Measurements from ENCODE around the gene LBH.
A peak's percentile ranks its signal among the peaks of the same experiment; 100 is the strongest.

LBH gene

DNA sequence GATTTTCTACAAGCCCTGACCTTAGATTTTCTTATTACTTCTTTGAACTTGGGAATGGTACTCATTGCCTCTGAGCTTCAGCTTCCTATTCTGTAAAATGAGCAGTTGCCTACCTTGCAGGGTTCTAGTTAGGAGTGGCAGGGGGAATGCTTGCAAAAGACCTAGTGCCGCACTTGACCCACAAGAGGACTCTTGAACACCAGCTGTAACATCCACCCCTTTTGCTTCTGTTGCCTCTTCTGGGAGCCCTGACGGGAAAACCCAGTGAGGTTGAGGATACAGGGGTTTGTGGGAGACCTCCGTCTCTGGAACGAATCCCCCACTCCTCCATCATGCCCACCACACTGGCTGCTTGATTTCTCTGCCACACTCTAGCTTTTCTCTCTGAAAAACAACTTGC is 27.1 kb upstream of the LBH start:
- TF ChIP-seq TAF1 (IDR thresholded peaks at IDR 0.05; ENCODE audit: low read depth): no peak
- no peak for TF ChIP-seq RAD21 (IDR thresholded peaks at IDR 0.05; ENCODE audit: low read depth)
- no peak for TF ChIP-seq FOXM1 (IDR thresholded peaks at IDR 0.05; ENCODE audit: borderline replicate concordance, low read depth)
- no peak for TF ChIP-seq REST (IDR thresholded peaks at IDR 0.05; ENCODE audit: low read depth)
- no peak for TF ChIP-seq TCF12 (IDR thresholded peaks at IDR 0.05; ENCODE audit: low read depth)
- no peak for TF ChIP-seq CEBPB (IDR thresholded peaks at IDR 0.05)
- TF ChIP-seq MAX (IDR thresholded peaks at IDR 0.05): no peak
- no peak for TF ChIP-seq NFIC (IDR thresholded peaks at IDR 0.05)
- TF ChIP-seq CREB1 (IDR thresholded peaks at IDR 0.05; ENCODE audit: low read depth): no peak
- no peak for TF ChIP-seq EP300 (IDR thresholded peaks at IDR 0.05; ENCODE audit: borderline replicate concordance)
- no peak for TF ChIP-seq YY1 (IDR thresholded peaks at IDR 0.05; ENCODE audit: low read depth)

DNA sequence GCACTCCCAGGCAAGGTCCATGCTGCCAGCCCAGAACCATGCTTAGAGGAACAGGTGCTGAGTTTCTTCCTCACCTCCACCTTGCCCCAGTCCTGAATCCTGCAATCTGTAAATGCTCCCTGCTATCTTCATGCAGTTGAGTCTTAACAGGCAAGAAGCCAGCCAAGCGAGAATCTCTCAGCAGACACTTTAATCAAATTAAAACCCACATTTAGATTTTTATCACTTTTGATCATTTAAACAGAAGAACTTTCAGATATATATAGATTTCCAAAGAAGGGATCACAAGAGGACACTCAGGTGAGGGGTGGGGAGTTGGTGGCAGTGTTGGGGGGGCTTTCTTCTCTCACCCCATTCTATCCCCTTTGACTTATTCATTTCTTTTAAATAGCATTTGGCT is 25.9 kb upstream of the LBH start:
- no peak for TF ChIP-seq EGR1 (IDR thresholded peaks at IDR 0.05)
- TF ChIP-seq REST (IDR thresholded peaks at IDR 0.05; ENCODE audit: low read depth): no peak

DNA sequence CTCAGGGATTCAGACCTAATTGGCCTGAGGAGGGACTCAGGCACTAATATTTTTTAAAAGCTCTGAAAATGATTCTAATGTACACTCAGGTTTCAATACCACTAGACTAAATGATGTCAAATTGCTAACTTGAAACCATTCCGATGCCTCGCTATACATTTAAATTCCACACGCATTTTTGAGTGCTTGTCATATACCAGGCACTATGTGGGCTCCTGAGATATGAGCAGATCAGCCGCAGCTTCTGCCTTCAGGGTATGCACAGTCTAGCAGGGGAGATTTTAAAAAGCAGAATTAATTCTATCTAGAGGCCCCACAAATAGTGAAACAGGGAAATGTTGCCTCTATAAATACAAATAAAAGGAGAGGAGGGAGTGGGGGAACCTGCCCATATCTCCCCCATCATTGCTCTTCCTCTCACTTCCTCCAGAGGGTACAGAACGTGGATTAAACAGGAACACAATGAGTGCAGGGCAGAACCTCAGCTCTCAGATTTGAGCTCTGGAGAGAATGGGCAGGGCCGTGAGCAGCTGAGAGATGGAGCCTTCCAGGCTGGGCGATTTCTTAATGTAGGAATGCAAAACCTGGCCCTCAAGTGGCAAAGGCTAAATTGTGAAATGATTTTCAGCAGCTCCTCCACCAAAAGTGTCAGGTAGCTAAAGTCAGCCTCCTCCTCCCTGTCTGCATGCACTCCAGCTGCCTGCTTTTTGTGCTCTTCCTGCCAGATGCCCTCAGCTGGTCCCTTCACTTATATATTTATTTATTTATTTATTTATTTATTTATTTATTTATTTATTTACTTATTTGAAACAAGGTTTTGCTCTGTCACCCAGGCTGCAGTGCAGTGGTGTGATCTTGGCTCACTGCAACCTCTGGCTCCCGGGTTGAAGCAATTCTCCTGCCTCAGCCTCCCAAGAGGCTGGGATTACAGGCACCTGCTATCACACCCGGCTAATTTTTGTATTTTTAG is 24.6 kb upstream of the LBH start:
- TF ChIP-seq REST (IDR thresholded peaks at IDR 0.05; ENCODE audit: low read depth) (no peak), RAD21 (IDR thresholded peaks at IDR 0.05; ENCODE audit: low read depth) (no peak), EP300 (IDR thresholded peaks at IDR 0.05; ENCODE audit: borderline replicate concordance) (no peak), YY1 (IDR thresholded peaks at IDR 0.05; ENCODE audit: low read depth) (no peak), FOXM1 (IDR thresholded peaks at IDR 0.05; ENCODE audit: borderline replicate concordance, low read depth) (no peak), MAX (IDR thresholded peaks at IDR 0.05) (no peak), TCF12 (IDR thresholded peaks at IDR 0.05; ENCODE audit: low read depth) (no peak), CREB1 (IDR thresholded peaks at IDR 0.05; ENCODE audit: low read depth) (no peak), TAF1 (IDR thresholded peaks at IDR 0.05; ENCODE audit: low read depth) (no peak), CEBPB (IDR thresholded peaks at IDR 0.05) (no peak), EGR1 (IDR thresholded peaks at IDR 0.05) (no peak), NFIC (IDR thresholded peaks at IDR 0.05) (no peak), ZBTB7A (IDR thresholded peaks at IDR 0.05; ENCODE audit: low read depth) (no peak), TEAD4 (IDR thresholded peaks at IDR 0.05) (no peak)
- TF ChIP-seq, protein P1, sequence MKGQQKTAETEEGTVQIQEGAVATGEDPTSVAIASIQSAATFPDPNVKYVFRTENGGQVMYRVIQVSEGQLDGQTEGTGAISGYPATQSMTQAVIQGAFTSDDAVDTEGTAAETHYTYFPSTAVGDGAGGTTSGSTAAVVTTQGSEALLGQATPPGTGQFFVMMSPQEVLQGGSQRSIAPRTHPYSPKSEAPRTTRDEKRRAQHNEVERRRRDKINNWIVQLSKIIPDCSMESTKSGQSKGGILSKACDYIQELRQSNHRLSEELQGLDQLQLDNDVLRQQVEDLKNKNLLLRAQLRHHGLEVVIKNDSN (IDR thresholded peaks at IDR 0.05): no peak

- TF ChIP-seq RAD21 (IDR thresholded peaks at IDR 0.05; ENCODE audit: low read depth) (peak; percentile 99), TAF1 (IDR thresholded peaks at IDR 0.05; ENCODE audit: low read depth) (no peak), CREB1 (IDR thresholded peaks at IDR 0.05; ENCODE audit: low read depth) (no peak), REST (IDR thresholded peaks at IDR 0.05; ENCODE audit: low read depth) (no peak), EGR1 (IDR thresholded peaks at IDR 0.05) (no peak), TCF12 (IDR thresholded peaks at IDR 0.05; ENCODE audit: low read depth) (no peak), MAX (IDR thresholded peaks at IDR 0.05) (no peak), YY1 (IDR thresholded peaks at IDR 0.05; ENCODE audit: low read depth) (no peak)
- TF ChIP-seq, protein P1 (IDR thresholded peaks at IDR 0.05): no peak
These were observed 22.9 kb upstream of the LBH start for GRCh38 chr2:30208453-30208852.

Measured in Ishikawa (cell line).